Measurements from ENCODE around the gene PLA2G2C.

The PLA2G2C gene

GRCh38 chr1:20174937-20175666, 11.2 kb downstream of the PLA2G2C start:
- no peak for DNase-seq (ENCODE audit: low spot score)
- TF ChIP-seq CTCF (IDR thresholded peaks at IDR 0.05; ENCODE audit: extremely low read depth, missing control alignments) = no peak

- DNase-seq (ENCODE audit: low spot score) = no peak
- TF ChIP-seq CTCF (IDR thresholded peaks at IDR 0.05; ENCODE audit: extremely low read depth, missing control alignments) = no peak
Observed at GRCh38 chr1:20172033-20172590, 14.2 kb downstream of the PLA2G2C start.

- no peak for TF ChIP-seq CTCF (IDR thresholded peaks at IDR 0.05; ENCODE audit: extremely low read depth, missing control alignments)
- DNase-seq (ENCODE audit: low spot score) = no peak
Observed at GRCh38 chr1:20169932-20170331, 16.4 kb downstream of the PLA2G2C start.

- TF ChIP-seq CTCF (IDR thresholded peaks at IDR 0.05; ENCODE audit: extremely low read depth, missing control alignments) = no peak
- DNase-seq (ENCODE audit: low spot score) = no peak
Observed at GRCh38 chr1:20168564-20169491, 17.5 kb downstream of the PLA2G2C start.

GRCh38 chr1:20167126-20167525, 19.2 kb downstream of the PLA2G2C start:
- no peak for DNase-seq (ENCODE audit: low spot score)
- no peak for TF ChIP-seq CTCF (IDR thresholded peaks at IDR 0.05; ENCODE audit: extremely low read depth, missing control alignments)

- DNase-seq (ENCODE audit: low spot score) = no peak
- no peak for TF ChIP-seq CTCF (IDR thresholded peaks at IDR 0.05; ENCODE audit: extremely low read depth, missing control alignments)
Observed at GRCh38 chr1:20166051-20166450, 20.3 kb downstream of the PLA2G2C start.

- DNase-seq (ENCODE audit: low spot score) = no peak
- no peak for TF ChIP-seq CTCF (IDR thresholded peaks at IDR 0.05; ENCODE audit: extremely low read depth, missing control alignments)
Observed at GRCh38 chr1:20165522-20165951, 20.8 kb downstream of the PLA2G2C start.
